ENCODE results near the gene CDH22. TPM values are rescaled to one million over a fixed set of nuclear protein-coding genes. Genes with fewer than 3 reads are reported as not detected.

The CDH22 gene
- total RNA-seq, 3 donors from 2014 or later (not counting 1 experiment from before 2014, with no cell fraction given): not detected

GRCh38 chr20:46285072-46285471 is 23.2 kb downstream of the CDH22 start:
- Mint-ChIP-seq H3K4me1 (no peaks in the 10 kb centered on the region), H3K9me3 (no peaks in the 10 kb centered on the region), H3K27ac (no peak overlapping the region), H3K4me3 (no peak overlapping the region), H3K27me3 (ENCODE audit: low read depth in 2 of 2) (peaks cover 14 to 41% of the 10 kb centered on the region in 2 donors), H3K36me3 (no peaks in the 10 kb centered on the region)
- intact Hi-C loops (cut with micrococcal nuclease): no loop called here
- no peak for ATAC-seq
- H3K4me1 ChIP-seq (ENCODE audit: control insufficient read depth, insufficient read depth, low read length): no peaks in the 10 kb centered on the region
- no peak for DNase-seq
- no peaks in the 10 kb centered on the region for H3K36me3 ChIP-seq (ENCODE audit: control insufficient read depth, insufficient read depth, low read length)
- H3K9me3 ChIP-seq (ENCODE audit: control insufficient read depth, insufficient read depth, low read length): no peaks in the 10 kb centered on the region
- H3K27me3 ChIP-seq (ENCODE audit: control insufficient read depth, insufficient read depth, low read length): no peaks in the 10 kb centered on the region
- no peak for TF ChIP-seq CTCF (IDR thresholded peaks at IDR 0.05)
- no peak overlapping the region for H3K4me3 ChIP-seq (ENCODE audit: low read length)
- H3K27ac ChIP-seq (ENCODE audit: low read length): no peak overlapping the region
- WGBS (ENCODE audit: insufficient coverage): 68% methylated on average over 8 of the region's 8 CpGs

DNA sequence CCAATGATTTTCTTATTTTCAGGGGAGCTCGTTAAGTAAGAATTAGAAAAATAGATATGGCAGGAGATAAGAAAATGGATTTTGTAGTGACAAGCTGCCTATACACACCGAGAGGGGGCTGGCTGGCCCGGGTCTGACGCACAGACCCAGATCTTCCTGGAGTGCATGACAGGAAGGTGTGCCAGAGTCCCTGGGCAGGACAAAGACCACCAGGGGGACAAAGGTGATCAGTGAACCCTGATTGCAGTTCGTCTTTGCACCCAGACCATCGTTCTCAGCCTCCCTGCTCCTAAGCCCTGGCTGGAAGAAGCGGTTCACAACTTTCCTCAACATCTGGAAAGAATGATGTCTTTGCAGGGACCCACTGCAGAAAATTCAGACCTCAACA is 24.3 kb downstream of the CDH22 start:
- H3K4me1 Mint-ChIP-seq: no peaks in the 10 kb centered on the region
- Histone ChIP-seq H3K4me3 (ENCODE audit: low read length) (no peak overlapping the region), H3K4me1 (ENCODE audit: control insufficient read depth, insufficient read depth, low read length) (no peaks in the 10 kb centered on the region), H3K36me3 (ENCODE audit: control insufficient read depth, insufficient read depth, low read length) (no peaks in the 10 kb centered on the region), H3K27me3 (ENCODE audit: control insufficient read depth, insufficient read depth, low read length) (no peaks in the 10 kb centered on the region), H3K9me3 (ENCODE audit: control insufficient read depth, insufficient read depth, low read length) (no peaks in the 10 kb centered on the region), H3K27ac (ENCODE audit: low read length) (no peak overlapping the region)
- peaks cover 18 to 41% of the 10 kb centered on the region in 2 donors for H3K27me3 Mint-ChIP-seq (ENCODE audit: low read depth in 2 of 2)
- H3K27ac Mint-ChIP-seq: no peak overlapping the region
- no peaks in the 10 kb centered on the region for H3K9me3 Mint-ChIP-seq
- intact Hi-C loops (cut with micrococcal nuclease): no loop called here
- no peaks in the 10 kb centered on the region for H3K36me3 Mint-ChIP-seq
- ATAC-seq (no peak), DNase-seq (no peak)
- 56% methylated on average over 7 of the region's 7 CpGs for WGBS (ENCODE audit: insufficient coverage)
- H3K4me3 Mint-ChIP-seq: no peak overlapping the region
- no peak for TF ChIP-seq CTCF (IDR thresholded peaks at IDR 0.05)

DNA sequence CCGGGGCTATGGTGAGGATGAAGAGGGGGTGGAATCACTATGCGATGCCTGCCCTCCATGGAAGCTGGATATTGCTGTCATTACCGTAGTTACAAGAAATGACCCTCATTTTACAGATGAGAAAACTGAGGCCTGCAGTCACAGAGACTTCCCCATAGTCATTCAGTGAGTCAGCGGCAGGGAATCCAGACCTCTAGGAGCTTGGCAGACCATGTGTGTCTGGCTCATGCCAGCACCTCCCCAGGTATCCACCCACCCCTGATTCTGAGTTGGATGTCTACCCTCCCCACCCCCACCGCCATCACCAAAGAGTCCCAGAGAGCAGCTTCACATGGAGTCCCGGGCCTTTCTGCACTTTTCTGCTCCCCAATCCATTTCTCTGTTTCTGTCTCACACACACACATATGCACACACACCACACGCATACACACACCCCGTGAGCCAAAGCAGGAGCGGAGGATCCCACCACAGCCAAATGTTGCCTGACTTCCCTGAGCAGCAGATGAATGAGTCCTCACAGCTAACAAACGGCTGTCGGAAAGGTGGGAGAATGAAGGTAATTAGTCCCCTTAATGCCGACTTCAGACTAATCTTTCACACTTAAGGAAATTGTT is 24.8 kb downstream of the CDH22 start:
- no peak for DNase-seq
- Histone ChIP-seq H3K4me3 (ENCODE audit: low read length) (no peak overlapping the region), H3K27ac (ENCODE audit: low read length) (no peak overlapping the region), H3K9me3 (ENCODE audit: control insufficient read depth, insufficient read depth, low read length) (no peaks in the 10 kb centered on the region), H3K36me3 (ENCODE audit: control insufficient read depth, insufficient read depth, low read length) (no peaks in the 10 kb centered on the region), H3K4me1 (ENCODE audit: control insufficient read depth, insufficient read depth, low read length) (no peaks in the 10 kb centered on the region), H3K27me3 (ENCODE audit: control insufficient read depth, insufficient read depth, low read length) (no peaks in the 10 kb centered on the region)
- H3K27me3 Mint-ChIP-seq (ENCODE audit: low read depth in 2 of 2): peaks cover 18 to 41% of the 10 kb centered on the region in 2 donors
- TF ChIP-seq CTCF (IDR thresholded peaks at IDR 0.05): no peak
- no peak overlapping the region for H3K4me3 Mint-ChIP-seq
- H3K27ac Mint-ChIP-seq: no peak overlapping the region
- intact Hi-C loops (cut with micrococcal nuclease): no loop called here
- H3K4me1 Mint-ChIP-seq: no peaks in the 10 kb centered on the region
- 74% methylated on average over 11 of the region's 12 CpGs for WGBS (ENCODE audit: insufficient coverage)
- ATAC-seq: no peak
- H3K9me3 Mint-ChIP-seq: no peaks in the 10 kb centered on the region
- H3K36me3 Mint-ChIP-seq: no peaks in the 10 kb centered on the region

DNA sequence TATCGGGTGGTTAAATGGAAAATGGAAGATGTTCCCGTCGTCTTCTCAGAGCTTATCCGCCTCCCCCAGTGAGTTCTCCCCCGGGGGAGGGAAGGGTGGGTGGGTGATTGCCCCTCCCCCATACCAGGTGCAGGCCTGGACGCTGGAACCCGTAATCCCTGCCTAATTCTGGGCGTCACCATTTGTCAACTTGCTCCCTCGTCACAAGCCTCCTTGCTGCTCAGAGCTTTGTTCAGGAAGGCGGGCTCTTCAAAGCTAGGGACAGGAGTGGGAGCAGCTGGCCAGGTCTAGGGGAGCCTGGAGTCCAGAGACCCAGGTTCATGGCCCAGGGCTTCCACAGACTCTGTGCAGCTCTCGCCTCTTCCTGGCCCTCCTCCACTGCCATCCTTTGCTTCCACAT is 25.6 kb downstream of the CDH22 start:
- Mint-ChIP-seq H3K36me3 (no peaks in the 10 kb centered on the region), H3K9me3 (no peaks in the 10 kb centered on the region), H3K27me3 (ENCODE audit: low read depth in 2 of 2) (peaks cover 20 to 44% of the 10 kb centered on the region in 2 donors), H3K27ac (no peak overlapping the region), H3K4me3 (no peak overlapping the region), H3K4me1 (no peaks in the 10 kb centered on the region)
- intact Hi-C loops (cut with micrococcal nuclease): no loop called here
- no peaks in the 10 kb centered on the region for H3K9me3 ChIP-seq (ENCODE audit: control insufficient read depth, insufficient read depth, low read length)
- ATAC-seq (no peak), DNase-seq (no peak)
- no peaks in the 10 kb centered on the region for H3K4me1 ChIP-seq (ENCODE audit: control insufficient read depth, insufficient read depth, low read length)
- H3K27me3 ChIP-seq (ENCODE audit: control insufficient read depth, insufficient read depth, low read length): no peaks in the 10 kb centered on the region
- TF ChIP-seq CTCF (IDR thresholded peaks at IDR 0.05): no peak
- WGBS (ENCODE audit: insufficient coverage): 34% methylated on average over 6 of the region's 11 CpGs
- no peaks in the 10 kb centered on the region for H3K36me3 ChIP-seq (ENCODE audit: control insufficient read depth, insufficient read depth, low read length)
- H3K27ac ChIP-seq (ENCODE audit: low read length): no peak overlapping the region
- no peak overlapping the region for H3K4me3 ChIP-seq (ENCODE audit: low read length)
